ENCODE data around the gene TRAPPC12.

DNA sequence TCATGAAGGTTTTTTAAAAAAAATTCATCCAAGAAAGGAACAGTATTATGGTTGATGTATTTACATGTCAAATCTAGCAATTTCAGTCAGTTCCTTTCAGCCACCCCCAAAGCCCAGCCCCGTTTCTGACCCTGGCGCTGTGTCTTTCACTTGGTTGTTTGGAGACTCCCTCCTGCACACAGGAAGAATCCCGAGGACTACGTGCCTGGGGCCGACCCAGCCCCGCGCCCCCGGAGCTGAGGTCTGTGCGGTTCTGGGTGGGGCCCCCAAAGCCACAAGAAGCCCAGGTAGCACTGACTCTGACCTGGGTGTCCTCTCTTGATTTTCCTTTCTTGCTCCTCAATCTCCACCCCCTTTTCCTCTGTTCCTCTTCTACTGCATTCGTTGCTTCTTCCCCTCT lies 49.1 kb downstream of the TRAPPC12 start:
- TF ChIP-seq, protein P1, sequence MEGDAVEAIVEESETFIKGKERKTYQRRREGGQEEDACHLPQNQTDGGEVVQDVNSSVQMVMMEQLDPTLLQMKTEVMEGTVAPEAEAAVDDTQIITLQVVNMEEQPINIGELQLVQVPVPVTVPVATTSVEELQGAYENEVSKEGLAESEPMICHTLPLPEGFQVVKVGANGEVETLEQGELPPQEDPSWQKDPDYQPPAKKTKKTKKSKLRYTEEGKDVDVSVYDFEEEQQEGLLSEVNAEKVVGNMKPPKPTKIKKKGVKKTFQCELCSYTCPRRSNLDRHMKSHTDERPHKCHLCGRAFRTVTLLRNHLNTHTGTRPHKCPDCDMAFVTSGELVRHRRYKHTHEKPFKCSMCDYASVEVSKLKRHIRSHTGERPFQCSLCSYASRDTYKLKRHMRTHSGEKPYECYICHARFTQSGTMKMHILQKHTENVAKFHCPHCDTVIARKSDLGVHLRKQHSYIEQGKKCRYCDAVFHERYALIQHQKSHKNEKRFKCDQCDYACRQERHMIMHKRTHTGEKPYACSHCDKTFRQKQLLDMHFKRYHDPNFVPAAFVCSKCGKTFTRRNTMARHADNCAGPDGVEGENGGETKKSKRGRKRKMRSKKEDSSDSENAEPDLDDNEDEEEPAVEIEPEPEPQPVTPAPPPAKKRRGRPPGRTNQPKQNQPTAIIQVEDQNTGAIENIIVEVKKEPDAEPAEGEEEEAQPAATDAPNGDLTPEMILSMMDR (IDR thresholded peaks at IDR 0.05; ENCODE audit: borderline replicate concordance, extremely low read depth, low read length, poor library complexity, severe bottlenecking), result no peak
- TF ChIP-seq EZH2 (IDR thresholded peaks at IDR 0.05; ENCODE audit: borderline replicate concordance, low read depth, low read length, severe bottlenecking), result no peak

All from DND-41 (cell line).